Chondrocyte (in vitro differentiated cells): Measurements from ENCODE around the gene DVL2. TPM values are rescaled to one million over a fixed set of nuclear protein-coding genes. Genes with fewer than 3 reads are reported as not detected.

Experiments used
- DNase-seq: peaks from one replicate; pipeline ENCODE4 v3.0.0; 2021; ENCODE audit warnings: mixed read lengths, low spot score
- H3K27ac Mint-ChIP-seq: one replicate; pipeline ENCODE4 v1.8.0; 2021; ENCODE audit warnings: mild to moderate bottlenecking, moderate library complexity, mixed read lengths; ENCODE audit not compliant: unreplicated experiment
- H3K27me3 Mint-ChIP-seq: 2 replicates; pipeline ENCODE4 v1.8.0; 2021; ENCODE audit warnings: low read depth, mixed read lengths
- H3K36me3 Mint-ChIP-seq: 2 replicates; pipeline ENCODE4 v1.8.0; 2021; ENCODE audit warnings: low read depth, mixed read lengths
- H3K4me1 Mint-ChIP-seq: 2 replicates; pipeline ENCODE4 v1.8.0; 2021; ENCODE audit warnings: low read depth, mild to moderate bottlenecking, mixed read lengths
- H3K4me3 Mint-ChIP-seq: one replicate; pipeline ENCODE4 v1.8.0; 2021; ENCODE audit warnings: mild to moderate bottlenecking, moderate library complexity, mixed read lengths; ENCODE audit not compliant: unreplicated experiment
- H3K9me3 Mint-ChIP-seq: 2 replicates; pipeline ENCODE4 v1.8.0; 2021; ENCODE audit warnings: low read depth, mixed read lengths
- total RNA-seq: library from RNA; stranded (reverse); gene quantifications from 3 replicates; pipeline ENCODE4 v1.2.1, GENCODE V29; 2021
- TF ChIP-seq, protein P1 (sequence below): fragments of 200-600 bp; sonication (generic); IDR thresholded peaks from 2 replicates; pipeline ENCODE4 v1.5.0; 2021; ENCODE audit warnings: antibody characterized with exemption, mild to moderate bottlenecking, moderate library complexity

Gene DVL2
- total RNA-seq, 1 donor from 2014 or later, result 58.8 TPM

DNA sequence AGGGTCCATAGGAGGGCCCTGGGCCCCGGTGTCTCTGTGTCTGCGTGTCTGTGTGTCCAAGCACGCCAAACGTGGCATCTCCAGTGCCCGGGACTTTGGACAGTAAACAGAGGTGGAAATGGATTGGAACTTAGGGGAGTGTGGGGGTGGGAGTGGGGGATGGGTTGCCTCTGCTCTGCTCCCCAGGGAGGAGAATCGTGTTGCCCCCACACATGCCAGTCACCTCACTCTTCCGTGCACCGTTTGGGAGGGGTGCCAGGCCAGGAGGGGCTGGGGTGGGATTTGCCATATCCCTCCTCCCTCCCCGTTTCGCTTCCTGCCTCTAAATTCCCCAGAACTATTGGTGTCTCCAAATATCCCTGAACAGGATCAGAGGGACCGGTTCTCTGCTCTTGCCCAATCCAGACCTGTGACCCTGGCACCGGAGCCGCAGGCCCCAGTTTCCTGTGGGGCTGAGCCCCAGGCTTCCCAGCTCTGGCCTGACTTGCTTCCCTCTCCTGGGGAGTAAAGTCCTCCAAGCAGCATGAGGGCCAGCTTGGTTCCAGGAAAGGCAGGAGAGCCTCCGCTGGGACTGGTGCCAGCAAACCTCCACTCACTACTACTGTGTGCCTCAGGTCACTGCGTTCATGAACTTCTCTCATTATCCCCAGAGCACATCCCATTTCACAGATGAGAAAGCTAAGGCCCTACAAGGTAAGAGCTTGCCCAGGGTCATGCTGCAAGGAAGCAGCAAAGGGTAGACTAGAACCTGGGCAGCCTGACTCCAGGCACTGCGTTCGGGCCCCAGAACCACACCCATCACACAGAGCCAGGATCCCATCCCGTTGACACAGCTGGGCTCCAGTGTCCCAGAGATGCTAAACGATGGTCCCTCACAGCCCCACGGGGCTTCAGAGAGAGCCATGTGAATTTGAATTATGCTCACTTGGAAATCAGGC, 54.7 kb downstream of the DVL2 start, which contains the start of gene ASGR1:
TSS of gene ASGR1 (minus strand) at position 54 of the 938 bp plus-strand sequence. CDS start 807 bp downstream, outside the sequence.
- no peaks in the 10 kb centered on the region for H3K36me3 Mint-ChIP-seq
- no peaks in the 10 kb centered on the region for H3K27me3 Mint-ChIP-seq
- TF ChIP-seq, protein P1, sequence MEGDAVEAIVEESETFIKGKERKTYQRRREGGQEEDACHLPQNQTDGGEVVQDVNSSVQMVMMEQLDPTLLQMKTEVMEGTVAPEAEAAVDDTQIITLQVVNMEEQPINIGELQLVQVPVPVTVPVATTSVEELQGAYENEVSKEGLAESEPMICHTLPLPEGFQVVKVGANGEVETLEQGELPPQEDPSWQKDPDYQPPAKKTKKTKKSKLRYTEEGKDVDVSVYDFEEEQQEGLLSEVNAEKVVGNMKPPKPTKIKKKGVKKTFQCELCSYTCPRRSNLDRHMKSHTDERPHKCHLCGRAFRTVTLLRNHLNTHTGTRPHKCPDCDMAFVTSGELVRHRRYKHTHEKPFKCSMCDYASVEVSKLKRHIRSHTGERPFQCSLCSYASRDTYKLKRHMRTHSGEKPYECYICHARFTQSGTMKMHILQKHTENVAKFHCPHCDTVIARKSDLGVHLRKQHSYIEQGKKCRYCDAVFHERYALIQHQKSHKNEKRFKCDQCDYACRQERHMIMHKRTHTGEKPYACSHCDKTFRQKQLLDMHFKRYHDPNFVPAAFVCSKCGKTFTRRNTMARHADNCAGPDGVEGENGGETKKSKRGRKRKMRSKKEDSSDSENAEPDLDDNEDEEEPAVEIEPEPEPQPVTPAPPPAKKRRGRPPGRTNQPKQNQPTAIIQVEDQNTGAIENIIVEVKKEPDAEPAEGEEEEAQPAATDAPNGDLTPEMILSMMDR, result no peak
- H3K27ac Mint-ChIP-seq, result no peak within 1 kb of the TSS
- no peak within 1 kb of the TSS for H3K4me3 Mint-ChIP-seq
- no peaks in the 10 kb centered on the region for H3K4me1 Mint-ChIP-seq
- H3K9me3 Mint-ChIP-seq, result no peaks in the 10 kb centered on the region
- DNase-seq, result peak; percentile 73

DNA sequence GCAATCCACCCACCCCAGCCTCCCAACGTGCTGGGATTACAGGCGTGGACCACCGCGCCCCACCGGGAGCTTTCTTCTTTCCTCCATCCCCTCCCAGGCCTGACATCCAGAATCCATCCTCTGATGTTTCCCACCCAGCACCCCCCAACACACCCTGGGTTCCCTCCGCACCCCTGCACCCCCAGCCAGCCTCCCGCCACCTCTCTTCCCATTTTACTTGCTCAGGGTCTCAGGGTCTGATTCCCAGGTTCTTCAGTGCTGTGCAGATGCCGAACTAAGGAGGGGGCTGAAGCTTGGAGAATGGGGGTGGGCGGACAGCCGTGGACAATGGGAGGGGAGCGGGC, 55.4 kb downstream of the DVL2 start:
- Mint-ChIP-seq H3K9me3 (no peaks in the 10 kb centered on the region), H3K27me3 (no peaks in the 10 kb centered on the region), H3K4me3 (no peak overlapping the region), H3K4me1 (no peaks in the 10 kb centered on the region), H3K36me3 (no peaks in the 10 kb centered on the region), H3K27ac (no peak overlapping the region)
- DNase-seq, result peak; percentile 35
- TF ChIP-seq, protein P1, result no peak

DNA sequence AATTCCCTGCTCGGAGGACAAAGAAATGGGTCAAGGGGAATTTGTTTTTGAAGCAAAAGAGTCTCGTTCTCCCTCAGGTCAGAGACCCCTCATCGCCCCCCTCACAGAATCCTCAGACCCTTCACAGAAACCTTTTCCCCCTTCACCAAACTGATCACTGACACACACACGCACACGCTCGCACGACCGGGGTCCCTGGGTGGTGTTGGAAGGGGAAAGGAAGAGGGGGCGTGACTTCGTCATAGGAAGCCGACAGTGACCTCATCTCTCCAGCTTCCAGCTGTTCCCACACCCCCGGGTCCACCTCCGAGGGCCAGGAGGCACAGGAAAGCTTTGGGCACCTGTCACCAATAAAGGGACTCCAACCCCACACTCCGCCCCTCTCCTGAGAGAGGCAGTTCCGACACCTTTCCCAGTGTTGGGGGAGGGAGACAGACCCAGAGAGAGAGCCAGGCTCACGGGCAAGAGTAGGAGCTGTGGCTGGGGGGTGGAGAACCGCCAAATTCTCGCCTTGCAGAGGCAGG, 56.3 kb downstream of the DVL2 start:
- DNase-seq, result peak; percentile 68

DNA sequence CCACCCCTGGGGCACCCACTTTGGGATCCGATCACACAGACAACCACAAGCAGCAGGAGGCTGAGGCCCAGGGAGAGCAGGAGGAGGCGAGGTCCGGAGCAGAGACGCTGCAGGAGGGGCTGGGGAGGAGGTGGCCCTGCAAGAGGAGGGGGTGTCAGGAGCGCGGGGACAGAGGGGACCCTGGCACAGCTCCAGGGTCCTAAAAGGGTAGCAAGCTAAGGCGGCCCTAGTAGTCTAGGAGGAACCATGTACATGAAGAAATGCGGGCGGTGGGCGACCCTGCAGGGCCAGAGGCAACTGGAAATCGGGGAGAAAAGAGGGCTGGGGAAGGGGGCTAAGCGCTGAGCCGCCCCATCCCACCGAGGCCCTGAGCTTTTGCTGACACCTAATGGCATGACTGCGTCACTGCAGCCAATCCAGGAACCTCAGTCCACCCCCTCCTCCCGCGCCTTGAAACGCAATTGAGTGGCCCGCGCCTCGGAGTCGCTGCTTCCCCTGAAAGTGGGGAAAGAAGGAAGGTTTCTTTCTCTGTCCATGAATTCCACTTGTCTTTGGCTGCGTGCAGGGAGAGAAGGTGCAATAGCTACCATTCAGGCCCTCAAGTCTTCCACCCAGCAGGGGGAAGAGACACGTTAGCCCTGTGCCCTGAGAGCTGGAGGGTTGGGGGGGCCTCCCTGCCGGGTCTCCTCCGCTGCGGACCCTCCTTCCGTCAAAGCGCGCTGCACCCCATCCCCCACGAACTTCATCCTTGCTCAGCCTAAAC, 56.9 kb downstream of the DVL2 start:
- Mint-ChIP-seq H3K4me1 (no peaks in the 10 kb centered on the region), H3K9me3 (no peaks in the 10 kb centered on the region), H3K27me3 (no peaks in the 10 kb centered on the region), H3K4me3 (no peak overlapping the region), H3K36me3 (no peaks in the 10 kb centered on the region), H3K27ac (no peak overlapping the region)
- TF ChIP-seq, protein P1, result peak; percentile 91
- peak; percentile 85 for DNase-seq

More for the DNA sequence above, 56.3 kb downstream of the DVL2 start:
- Mint-ChIP-seq H3K36me3 (no peaks in the 10 kb centered on the region), H3K27ac (peak overlapping the region; percentile 19), H3K27me3 (no peaks in the 10 kb centered on the region), H3K4me3 (no peak overlapping the region), H3K4me1 (no peaks in the 10 kb centered on the region), H3K9me3 (no peaks in the 10 kb centered on the region)
- TF ChIP-seq, protein P1, result no peak

DNA sequence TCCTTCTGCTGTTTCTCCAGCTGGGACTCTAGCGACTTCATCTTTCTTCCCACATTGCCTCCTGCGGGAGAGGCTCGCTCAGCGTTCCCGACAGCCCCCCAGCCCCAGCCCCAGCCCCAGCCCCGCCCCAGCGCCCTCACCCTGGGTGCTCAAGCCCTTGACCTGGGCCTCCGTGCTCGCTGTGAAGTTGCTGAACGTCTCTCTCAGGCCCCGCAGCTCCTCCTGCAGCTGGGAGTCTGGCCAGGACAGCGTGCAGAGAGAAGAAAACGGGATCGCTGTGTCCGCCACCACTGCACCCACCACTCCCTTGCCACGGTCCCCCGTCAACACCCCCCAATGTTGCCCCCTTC, 57.5 kb downstream of the DVL2 start:
- Mint-ChIP-seq H3K4me1 (no peaks in the 10 kb centered on the region), H3K4me3 (no peak overlapping the region), H3K27me3 (no peaks in the 10 kb centered on the region), H3K9me3 (no peaks in the 10 kb centered on the region), H3K36me3 (no peaks in the 10 kb centered on the region), H3K27ac (no peak overlapping the region)
- no peak for DNase-seq
- TF ChIP-seq, protein P1, result no peak
